ENCODE measurements around the gene ALDH1L1. TPM values are rescaled to one million over a fixed set of nuclear protein-coding genes. Genes with fewer than 3 reads are reported as not detected.

Gene ALDH1L1
- total RNA-seq, 4 donors from 2014 or later = 43.5 to 108 (median 69.0) TPM

- no peaks in the 10 kb centered on the region for H3K27me3 ChIP-seq
- H3K27ac ChIP-seq = peak overlapping the region in 1 of 4 donors; percentile 73
- ATAC-seq = no peak
- intact Hi-C loops (cut with DNase I; ENCODE audit: low total_unique reads) (no loop called here), in situ Hi-C loops (cut with MboI; ENCODE audit: low sequenced_read_pairs in 4 of 4) (no loop called here)
- peak in 1 of 2 donors; percentile 4 for DNase-seq
- TF ChIP-seq CTCF (IDR thresholded peaks at IDR 0.05 in 4 of 5, conservative IDR thresholded peaks at IDR 0.05 in 1 of 5) = no peak
- no peak for TF ChIP-seq POLR2A (IDR thresholded peaks at IDR 0.05)
- no peaks in the 10 kb centered on the region for H3K36me3 ChIP-seq
- no peak overlapping the region for H3K4me3 ChIP-seq
- peaks cover 8 to 12% of the 10 kb centered on the region in 2 donors for H3K4me1 ChIP-seq
- no peaks in the 10 kb centered on the region for H3K9me3 ChIP-seq
Measured at GRCh38 chr3:126121074-126121473, 59.3 kb downstream of the ALDH1L1 start.

- intact Hi-C loops (cut with DNase I; ENCODE audit: low total_unique reads) (no loop called here), in situ Hi-C loops (cut with MboI; ENCODE audit: low sequenced_read_pairs in 4 of 4) (no loop called here)
- no peaks in the 10 kb centered on the region for H3K27me3 ChIP-seq
- TF ChIP-seq POLR2A (IDR thresholded peaks at IDR 0.05) (no peak), CTCF (IDR thresholded peaks at IDR 0.05 in 4 of 5, conservative IDR thresholded peaks at IDR 0.05 in 1 of 5) (no peak)
- no peaks in the 10 kb centered on the region for H3K9me3 ChIP-seq
- H3K4me3 ChIP-seq = no peak overlapping the region
- H3K36me3 ChIP-seq = no peaks in the 10 kb centered on the region
- H3K27ac ChIP-seq = peak overlapping the region; percentile 73 to 78 (median 75)
- peaks cover 8 to 12% of the 10 kb centered on the region in 2 donors for H3K4me1 ChIP-seq
- no peak for ATAC-seq
- no peak for DNase-seq
Measured at GRCh38 chr3:126119976-126120375, 60.4 kb downstream of the ALDH1L1 start.

GRCh38 chr3:126119008-126119675 is 61.2 kb downstream of the ALDH1L1 start:
- peak; percentile 48 to 82 for DNase-seq
- peak; percentile 90 to 94 for ATAC-seq
- Histone ChIP-seq H3K9me3 (no peaks in the 10 kb centered on the region), H3K4me1 (peaks cover 8 to 12% of the 10 kb centered on the region in 2 donors), H3K27me3 (no peaks in the 10 kb centered on the region), H3K27ac (peak overlapping the region; percentile 73 to 78 (median 75)), H3K36me3 (no peaks in the 10 kb centered on the region), H3K4me3 (no peak overlapping the region)
- intact Hi-C loops (cut with DNase I; ENCODE audit: low total_unique reads) (no loop called here), in situ Hi-C loops (cut with MboI; ENCODE audit: low sequenced_read_pairs in 4 of 4) (no loop called here)
- no peak for TF ChIP-seq CTCF (IDR thresholded peaks at IDR 0.05 in 4 of 5, conservative IDR thresholded peaks at IDR 0.05 in 1 of 5)
- TF ChIP-seq POLR2A (IDR thresholded peaks at IDR 0.05) = no peak

- DNase-seq = peak in 1 of 2 donors; percentile 14
- Histone ChIP-seq H3K9me3 (no peaks in the 10 kb centered on the region), H3K27me3 (no peaks in the 10 kb centered on the region), H3K36me3 (no peaks in the 10 kb centered on the region), H3K4me1 (peaks cover 8 to 12% of the 10 kb centered on the region in 2 donors), H3K4me3 (no peak overlapping the region), H3K27ac (peak overlapping the region; percentile 73 to 78 (median 75))
- in situ Hi-C loops (cut with MboI; ENCODE audit: low sequenced_read_pairs in 4 of 4) (no loop called here), intact Hi-C loops (cut with DNase I; ENCODE audit: low total_unique reads) (no loop called here)
- no peak for TF ChIP-seq CTCF (IDR thresholded peaks at IDR 0.05 in 4 of 5, conservative IDR thresholded peaks at IDR 0.05 in 1 of 5)
- no peak for ATAC-seq
Measured at GRCh38 chr3:126118591-126118990, 61.8 kb downstream of the ALDH1L1 start.
